Activated naive CD8-positive, alpha-beta T cell treated with anti-CD3 and anti-CD28 coated beads, Interleukin-2, amount 10 ng/mL, durations not matched to agents 7 days and 5 days (primary cell): ENCODE data around the gene IQSEC3. TPM values are rescaled to one million over a fixed set of nuclear protein-coding genes. Genes with fewer than 3 reads are reported as not detected.
"Not testable (repeated sequence)": the region's sequence is repeated elsewhere in the genome, so short reads cannot be mapped to it uniquely, and the experiment has no call there.

Experiments used
- ATAC-seq: fragments of 150-1000 bp; cut with Tn5 transposase; one replicate; pipeline ENCODE4 v1.10.0; 2021; ENCODE audit warnings: low read depth, moderate library complexity
- POLR2A ChIA-PET: fragments of 350-600 bp; sonication (Branson Sonifier 250); formaldehyde crosslinking; loops from one replicate; lab custom pipeline; 2021; ENCODE audit warnings: antibody characterized with exemption; lab: Charles Lee
- DNase-seq: peaks from one replicate; pipeline ENCODE4 v3.0.0; 2021
- H3K27ac Mint-ChIP-seq: one replicate; pipeline ENCODE4 v1.8.0; 2022; ENCODE audit warnings: mild to moderate bottlenecking, mixed read lengths
- H3K27me3 Mint-ChIP-seq: one replicate; pipeline ENCODE4 v1.8.0; 2022; ENCODE audit warnings: mild to moderate bottlenecking, moderate library complexity, mixed read lengths
- H3K36me3 Mint-ChIP-seq: one replicate; pipeline ENCODE4 v1.8.0; 2021; ENCODE audit warnings: mild to moderate bottlenecking, mixed read lengths
- H3K4me1 Mint-ChIP-seq: one replicate; pipeline ENCODE4 v1.8.0; 2021; ENCODE audit warnings: mixed read lengths
- H3K4me3 Mint-ChIP-seq: one replicate; pipeline ENCODE4 v1.8.0; 2022; ENCODE audit warnings: mild to moderate bottlenecking, moderate library complexity, mixed read lengths
- H3K9me3 Mint-ChIP-seq: one replicate; pipeline ENCODE4 v1.8.0; 2021; ENCODE audit warnings: mixed read lengths
- total RNA-seq, 2 experiments: library from RNA; stranded (reverse); gene quantifications; one replicate each; pipeline ENCODE4 v1.2.3, GENCODE V29; 2021

IQSEC3 gene
- total RNA-seq: 1 to 10 TPM; 7.3 to 8.0 TPM

- H3K9me3 Mint-ChIP-seq, POLR2A ChIA-PET, H3K4me3 Mint-ChIP-seq, H3K4me1 Mint-ChIP-seq, H3K36me3 Mint-ChIP-seq, DNase-seq, H3K27ac Mint-ChIP-seq, ATAC-seq: not testable (repeated sequence)
- H3K27me3 Mint-ChIP-seq: peaks cover 12% of the 10 kb centered on the region
These were observed at the start of gene IQSEC3 for GRCh38 chr12:66428-66781. IQSEC3 (plus strand) TSS chr12:66767; CDS start chr12:66883, 116 bp downstream.

- H3K4me1 Mint-ChIP-seq, DNase-seq, POLR2A ChIA-PET, H3K36me3 Mint-ChIP-seq, H3K4me3 Mint-ChIP-seq, ATAC-seq, H3K9me3 Mint-ChIP-seq, H3K27ac Mint-ChIP-seq, H3K27me3 Mint-ChIP-seq: not testable (repeated sequence)
These were observed 48.9 kb upstream of the IQSEC3 start for GRCh38 chr12:17370-18340.

GRCh38 chr12:18821-19567, 47.6 kb upstream of the IQSEC3 start:
- DNase-seq, H3K27me3 Mint-ChIP-seq, H3K4me3 Mint-ChIP-seq, ATAC-seq, H3K9me3 Mint-ChIP-seq, H3K36me3 Mint-ChIP-seq, POLR2A ChIA-PET, H3K4me1 Mint-ChIP-seq, H3K27ac Mint-ChIP-seq: not testable (repeated sequence)

DNA sequence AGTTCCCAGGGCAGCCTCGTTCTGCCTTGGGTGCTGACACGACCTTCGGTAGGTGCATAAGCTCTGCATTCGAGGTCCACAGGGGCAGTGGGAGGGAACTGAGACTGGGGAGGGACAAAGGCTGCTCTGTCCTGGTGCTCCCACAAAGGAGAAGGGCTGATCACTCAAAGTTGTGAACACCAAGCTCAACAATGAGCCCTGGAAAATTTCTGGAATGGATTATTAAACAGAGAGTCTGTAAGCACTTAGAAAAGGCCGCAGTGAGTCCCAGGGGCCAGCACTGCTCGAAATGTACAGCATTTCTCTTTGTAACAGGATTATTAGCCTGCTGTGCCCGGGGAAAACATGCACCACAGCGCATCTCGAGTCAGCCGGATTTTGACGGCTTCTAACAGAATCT, 46.7 kb upstream of the IQSEC3 start:
- H3K9me3 Mint-ChIP-seq, H3K27me3 Mint-ChIP-seq, POLR2A ChIA-PET, ATAC-seq, H3K36me3 Mint-ChIP-seq, H3K27ac Mint-ChIP-seq, H3K4me3 Mint-ChIP-seq, H3K4me1 Mint-ChIP-seq, DNase-seq: not testable (repeated sequence)

- POLR2A ChIA-PET: no interaction called here
- ATAC-seq: no peak
- no peak overlapping the region for H3K4me3 Mint-ChIP-seq
- no peak overlapping the region for H3K27ac Mint-ChIP-seq
- peaks cover 8% of the 10 kb centered on the region for H3K4me1 Mint-ChIP-seq
- DNase-seq: no peak
- no peaks in the 10 kb centered on the region for H3K9me3 Mint-ChIP-seq
- no peaks in the 10 kb centered on the region for H3K27me3 Mint-ChIP-seq
- H3K36me3 Mint-ChIP-seq: peaks cover 5% of the 10 kb centered on the region
These were observed 45.8 kb upstream of the IQSEC3 start for GRCh38 chr12:20757-21156.

DNA sequence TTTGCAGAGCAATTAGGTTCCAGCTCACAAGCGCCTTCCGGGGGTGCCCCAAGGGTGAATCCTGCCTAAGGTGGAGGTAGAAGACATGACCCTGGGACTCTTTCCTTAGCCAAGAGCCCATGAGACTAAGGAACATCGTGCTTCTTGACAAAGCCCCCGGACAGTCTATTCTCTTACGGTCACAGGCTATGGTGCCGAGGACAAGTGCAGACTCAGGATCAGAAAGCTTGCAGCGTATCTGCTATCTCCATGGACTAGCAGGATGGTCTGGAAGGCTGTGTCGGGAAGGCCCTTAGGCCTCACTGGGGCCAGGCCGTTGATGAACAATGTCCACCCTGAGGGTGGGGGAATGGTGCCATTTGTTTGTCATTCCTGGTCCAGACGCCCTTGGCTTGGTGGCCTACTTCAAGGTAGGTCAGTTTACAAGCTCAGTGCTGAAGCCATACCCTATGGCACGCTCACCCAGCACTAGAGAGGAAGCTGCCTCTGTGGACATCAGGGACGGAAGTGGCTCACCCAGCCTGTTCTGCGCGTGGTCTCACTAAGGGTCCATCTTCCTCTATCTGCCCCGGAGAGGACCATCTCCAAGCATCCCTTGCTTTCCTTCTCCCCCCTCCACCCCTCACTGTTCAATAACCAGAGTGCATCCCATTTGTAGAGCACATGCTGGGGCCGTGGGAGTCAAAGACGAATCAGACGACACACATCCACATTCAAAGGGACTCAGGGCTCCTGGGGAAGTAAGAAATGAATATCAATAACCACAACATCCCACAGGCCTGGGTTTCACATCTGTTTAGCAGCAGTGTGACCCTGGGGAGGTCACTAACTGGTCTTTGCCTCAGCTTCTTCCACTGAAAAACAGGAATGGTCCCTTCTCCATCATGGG, 45.0 kb upstream of the IQSEC3 start:
- Mint-ChIP-seq H3K4me1 (peaks cover 8% of the 10 kb centered on the region), H3K9me3 (no peaks in the 10 kb centered on the region), H3K27ac (no peak overlapping the region), H3K4me3 (no peak overlapping the region), H3K27me3 (no peaks in the 10 kb centered on the region), H3K36me3 (peaks cover 5% of the 10 kb centered on the region)
- DNase-seq (no peak), ATAC-seq (no peak)
- POLR2A ChIA-PET: no interaction called here

DNA sequence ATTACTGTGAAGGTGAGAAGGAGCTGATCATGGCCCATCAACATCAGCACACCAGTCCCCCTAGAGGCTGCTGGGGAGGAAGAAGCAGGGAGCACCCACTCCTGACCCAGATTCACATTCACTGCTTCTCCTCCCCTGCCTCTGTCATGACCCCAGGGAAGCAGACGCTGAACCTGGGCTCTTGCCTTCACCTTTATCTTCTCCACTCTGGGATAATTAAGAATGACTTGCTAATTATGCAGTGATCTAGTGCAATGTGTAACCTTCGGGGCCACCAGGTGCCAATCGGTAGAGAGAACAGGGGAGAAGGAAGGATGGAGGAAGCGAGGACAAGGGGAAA, 44.4 kb upstream of the IQSEC3 start:
- Mint-ChIP-seq H3K4me3 (no peak overlapping the region), H3K36me3 (peaks cover 5% of the 10 kb centered on the region), H3K9me3 (no peaks in the 10 kb centered on the region), H3K27me3 (no peaks in the 10 kb centered on the region), H3K27ac (no peak overlapping the region), H3K4me1 (peaks cover 8% of the 10 kb centered on the region)
- POLR2A ChIA-PET: no interaction called here
- DNase-seq (no peak), ATAC-seq (no peak)

DNA sequence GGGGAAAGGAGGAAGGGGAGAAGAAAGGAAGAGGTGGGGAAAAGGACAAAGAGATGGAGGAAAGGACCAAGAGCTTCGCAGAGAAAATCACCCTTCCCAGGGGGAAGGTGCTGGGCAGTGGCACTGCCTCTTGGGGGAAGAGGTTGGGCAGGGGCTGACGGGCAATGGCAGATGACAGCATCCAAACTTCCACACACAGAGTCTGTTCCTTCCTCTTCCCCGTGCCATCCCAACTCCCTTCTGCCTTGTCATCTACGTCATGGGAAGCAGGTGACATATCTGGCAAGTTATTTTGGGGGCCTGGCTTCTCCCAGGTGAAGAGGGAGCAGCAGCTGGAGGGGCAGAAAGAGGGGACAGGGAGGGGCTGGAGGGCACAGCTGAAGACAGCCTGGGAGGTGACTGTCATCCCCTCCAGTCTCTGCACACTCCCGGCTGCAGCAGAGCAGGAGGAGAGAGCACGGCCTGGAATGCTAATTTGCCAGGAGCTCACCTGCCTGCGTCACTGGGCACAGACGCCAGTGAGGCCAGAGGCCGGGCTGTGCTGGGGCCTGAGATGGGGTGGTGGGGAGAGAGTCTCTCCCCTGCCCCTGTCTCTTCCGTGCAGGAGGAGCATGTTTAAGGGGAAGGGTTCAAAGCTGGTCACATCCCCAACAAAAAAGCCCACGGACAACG, 43.9 kb upstream of the IQSEC3 start:
- H3K36me3 Mint-ChIP-seq: peaks cover 5% of the 10 kb centered on the region
- H3K4me1 Mint-ChIP-seq: peaks cover 8% of the 10 kb centered on the region
- ATAC-seq (no peak), DNase-seq (no peak)
- H3K27ac Mint-ChIP-seq: no peak overlapping the region
- POLR2A ChIA-PET: no interaction called here
- H3K9me3 Mint-ChIP-seq: no peaks in the 10 kb centered on the region
- H3K27me3 Mint-ChIP-seq: no peaks in the 10 kb centered on the region
- no peak overlapping the region for H3K4me3 Mint-ChIP-seq

DNA sequence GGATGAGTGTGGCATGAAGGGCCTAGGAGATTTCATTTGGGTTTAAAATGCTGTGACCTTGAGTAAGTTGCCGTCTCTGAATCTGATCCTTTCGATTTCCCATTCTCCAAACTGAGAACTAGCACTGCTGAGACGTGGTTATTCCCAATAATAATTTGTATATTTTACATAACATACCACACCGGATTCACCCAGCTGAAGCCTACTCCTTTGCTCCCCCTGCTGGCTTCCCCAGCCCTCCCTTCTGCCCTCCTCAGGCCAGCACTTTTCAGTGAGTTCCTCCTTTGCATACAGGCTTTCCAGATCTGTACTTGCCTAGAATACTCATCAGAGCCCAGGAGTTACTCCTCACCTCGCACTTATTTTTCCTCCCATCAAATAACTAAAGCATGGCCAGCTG, 38.7 kb upstream of the IQSEC3 start:
- H3K36me3 Mint-ChIP-seq, H3K27me3 Mint-ChIP-seq, DNase-seq, H3K9me3 Mint-ChIP-seq, H3K27ac Mint-ChIP-seq, H3K4me3 Mint-ChIP-seq, H3K4me1 Mint-ChIP-seq, ATAC-seq, POLR2A ChIA-PET: not testable (repeated sequence)

GRCh38 chr12:38775-39174, 27.8 kb upstream of the IQSEC3 start:
- POLR2A ChIA-PET, H3K9me3 Mint-ChIP-seq, H3K27me3 Mint-ChIP-seq, H3K27ac Mint-ChIP-seq, H3K4me3 Mint-ChIP-seq, H3K4me1 Mint-ChIP-seq, DNase-seq, ATAC-seq, H3K36me3 Mint-ChIP-seq: not testable (repeated sequence)

- H3K4me3 Mint-ChIP-seq, H3K36me3 Mint-ChIP-seq, H3K27me3 Mint-ChIP-seq, H3K9me3 Mint-ChIP-seq, ATAC-seq, H3K27ac Mint-ChIP-seq, POLR2A ChIA-PET, DNase-seq, H3K4me1 Mint-ChIP-seq: not testable (repeated sequence)
These were observed 26.9 kb upstream of the IQSEC3 start for GRCh38 chr12:39555-40265.

DNA sequence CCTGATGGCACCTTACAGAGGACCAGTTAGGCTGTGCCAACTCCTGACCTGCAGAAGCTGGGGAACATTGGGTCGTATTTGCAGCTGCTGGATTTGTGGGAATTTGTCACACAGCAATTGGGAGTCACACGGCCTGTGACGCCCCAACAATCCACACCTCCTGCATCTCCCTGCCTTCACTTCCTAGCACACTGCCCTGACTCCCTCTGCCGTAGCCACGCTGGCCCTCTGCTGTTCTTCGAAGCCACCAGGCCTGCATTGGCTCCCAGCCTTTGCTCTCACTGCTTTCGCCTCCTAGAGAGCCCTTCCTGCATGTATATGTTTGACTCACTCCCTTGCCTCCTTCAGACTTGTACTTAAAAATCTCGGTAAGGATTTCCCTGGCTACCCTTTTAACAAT, 22.2 kb upstream of the IQSEC3 start:
- H3K4me1 Mint-ChIP-seq, H3K36me3 Mint-ChIP-seq, DNase-seq, POLR2A ChIA-PET, H3K9me3 Mint-ChIP-seq, H3K27ac Mint-ChIP-seq, ATAC-seq, H3K4me3 Mint-ChIP-seq: not testable (repeated sequence)
- peaks cover 26% of the 10 kb centered on the region for H3K27me3 Mint-ChIP-seq
